Jurkat, Clone E6-1 (cell line): ENCODE measurements around the gene WFS1.
A peak's percentile ranks its signal among the peaks of the same experiment; 100 is the strongest.

ENCODE experiments used
- DNase-seq: peaks from one replicate; pipeline ENCODE4 v3.0.0-alpha.2; 2011; ENCODE audit warnings: low read depth, low spot score
- H3K4me3 ChIP-seq: 2 replicates; pipeline ENCODE4 v1.5.1; 2011; ENCODE audit warnings: mild to moderate bottlenecking, low read length, control low read depth, moderate library complexity

The WFS1 gene

GRCh38 chr4:6331018-6331417 lies 61.4 kb downstream of the WFS1 start:
- DNase-seq = peak; percentile 63

DNA sequence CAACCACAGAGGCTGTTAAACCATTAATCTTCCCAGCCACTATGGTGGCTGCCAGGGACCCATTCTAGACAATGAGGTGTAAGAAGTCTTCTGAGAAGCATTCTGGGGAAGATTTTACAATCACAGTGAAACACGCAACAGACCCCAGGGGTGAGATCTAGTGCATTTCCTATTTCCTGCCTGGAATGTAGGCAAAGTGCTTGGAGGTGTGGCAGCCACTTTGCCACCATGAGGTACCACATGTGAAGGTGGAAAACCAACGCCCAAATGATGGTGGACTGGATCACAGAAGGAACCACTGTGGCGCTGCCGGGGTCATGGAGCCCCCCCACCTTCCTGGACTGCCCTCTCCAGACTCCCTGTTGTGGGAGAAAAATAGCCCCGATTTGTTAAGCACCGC lies 61.8 kb downstream of the WFS1 start:
- H3K4me3 ChIP-seq = no peak overlapping the region
- DNase-seq = no peak

More at GRCh38 chr4:6331018-6331417, 61.4 kb downstream of the WFS1 start:
- H3K4me3 ChIP-seq = no peak overlapping the region

GRCh38 chr4:6332042-6332668 lies 62.5 kb downstream of the WFS1 start:
- no peak overlapping the region for H3K4me3 ChIP-seq
- DNase-seq = no peak

GRCh38 chr4:6332669-6333050 lies 63.0 kb downstream of the WFS1 start:
- DNase-seq = no peak
- H3K4me3 ChIP-seq = no peak overlapping the region

GRCh38 chr4:6333301-6334202 lies 63.9 kb downstream of the WFS1 start:
- H3K4me3 ChIP-seq = no peak overlapping the region
- peak; percentile 25 for DNase-seq

- no peak for DNase-seq
- no peak overlapping the region for H3K4me3 ChIP-seq
Measured at GRCh38 chr4:6334203-6334887, 64.7 kb downstream of the WFS1 start.

GRCh38 chr4:6335040-6335590 lies 65.5 kb downstream of the WFS1 start:
- no peak for DNase-seq
- no peak overlapping the region for H3K4me3 ChIP-seq

GRCh38 chr4:6336166-6336565 lies 66.5 kb downstream of the WFS1 start:
- no peak overlapping the region for H3K4me3 ChIP-seq
- DNase-seq = no peak

DNA sequence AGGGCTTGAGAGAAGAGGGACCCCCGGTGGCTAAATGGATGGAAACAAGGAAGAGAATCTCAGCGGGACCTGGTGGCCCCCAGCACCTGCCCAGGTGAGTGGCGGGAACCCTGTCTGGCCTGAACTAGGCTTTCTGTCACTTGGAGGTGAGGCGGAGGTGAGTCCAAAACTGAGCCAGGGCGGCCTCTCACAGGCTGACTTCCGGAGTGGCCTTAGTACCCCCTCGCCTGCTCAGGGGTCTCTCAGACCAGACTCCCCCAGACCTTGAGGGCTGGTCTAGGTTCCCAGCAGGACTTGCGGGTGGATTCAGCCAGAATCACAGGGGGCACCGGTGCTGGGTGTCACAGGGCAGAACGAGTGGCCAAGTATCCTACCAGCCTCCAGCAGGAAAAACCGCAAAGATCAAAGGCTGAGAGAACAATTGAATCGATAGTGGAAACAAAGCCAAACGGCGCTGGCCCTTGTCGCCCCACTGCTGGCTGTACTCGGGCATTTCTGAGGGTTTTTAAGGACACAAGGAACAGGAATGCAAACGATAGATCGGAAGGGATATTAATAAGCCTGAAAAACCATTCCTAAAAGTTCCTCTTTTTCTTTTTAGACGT lies 67.8 kb downstream of the WFS1 start:
- no peak overlapping the region for H3K4me3 ChIP-seq
- no peak for DNase-seq

GRCh38 chr4:6338175-6338950 lies 68.7 kb downstream of the WFS1 start:
- no peak overlapping the region for H3K4me3 ChIP-seq
- peak; percentile 15 for DNase-seq

- DNase-seq = no peak
Measured at GRCh38 chr4:6338951-6339817, 69.5 kb downstream of the WFS1 start.

DNA sequence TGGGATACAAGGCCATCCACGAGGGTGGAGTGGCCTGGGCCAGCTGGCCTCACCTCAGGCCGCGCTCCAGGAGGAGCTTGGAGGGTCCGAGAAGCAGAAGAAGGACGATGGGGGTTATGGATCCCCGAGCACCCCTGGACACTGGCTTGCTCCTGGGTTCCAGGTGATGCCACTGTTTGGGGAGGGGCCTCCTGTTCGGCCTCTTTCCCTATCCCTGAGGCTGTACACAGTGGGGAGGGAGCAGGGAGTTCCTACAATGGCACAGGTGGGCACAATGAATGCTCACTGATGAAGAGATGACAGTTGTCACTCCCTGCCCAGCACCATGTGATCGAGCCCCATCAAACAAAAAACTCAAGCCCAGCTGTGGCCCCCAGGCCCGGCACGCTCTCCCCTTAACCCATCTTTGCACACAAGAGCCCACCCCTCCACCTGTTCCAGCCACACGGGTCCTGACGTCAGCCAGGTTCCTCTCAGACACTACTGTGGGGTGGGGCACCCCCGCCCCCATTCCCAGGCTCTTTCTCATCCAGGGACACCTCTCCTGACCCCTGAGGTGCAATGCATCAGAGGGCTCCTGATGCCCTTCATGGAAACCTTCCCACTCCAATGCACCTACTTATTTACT lies 70.3 kb downstream of the WFS1 start:
- DNase-seq = no peak
- no peak overlapping the region for H3K4me3 ChIP-seq

More at GRCh38 chr4:6338951-6339817, 69.5 kb downstream of the WFS1 start:
- H3K4me3 ChIP-seq = no peak overlapping the region

- no peak for DNase-seq
- H3K4me3 ChIP-seq = no peak overlapping the region
Measured at GRCh38 chr4:6340446-6341015, 70.9 kb downstream of the WFS1 start.

DNA sequence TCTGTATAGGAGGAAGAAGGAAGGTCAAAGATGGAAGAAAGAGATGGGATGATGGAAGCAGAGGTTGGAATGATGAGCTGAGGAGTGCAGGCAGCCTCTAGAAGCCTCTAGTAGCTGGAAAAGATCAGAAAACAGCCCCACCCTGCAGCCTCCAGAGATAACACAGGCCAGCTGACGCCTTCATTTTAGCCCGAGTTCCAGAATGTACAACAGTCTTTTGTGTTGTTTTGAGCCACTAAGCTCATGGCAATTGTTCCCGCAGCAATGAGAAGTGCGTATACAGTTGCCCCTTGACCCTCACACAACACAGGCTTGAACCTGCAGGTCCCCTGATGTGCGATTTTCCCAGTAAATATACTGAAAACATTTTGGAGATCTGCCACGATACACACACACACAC lies 72.0 kb downstream of the WFS1 start:
- H3K4me3 ChIP-seq = no peak overlapping the region
- DNase-seq = no peak

DNA sequence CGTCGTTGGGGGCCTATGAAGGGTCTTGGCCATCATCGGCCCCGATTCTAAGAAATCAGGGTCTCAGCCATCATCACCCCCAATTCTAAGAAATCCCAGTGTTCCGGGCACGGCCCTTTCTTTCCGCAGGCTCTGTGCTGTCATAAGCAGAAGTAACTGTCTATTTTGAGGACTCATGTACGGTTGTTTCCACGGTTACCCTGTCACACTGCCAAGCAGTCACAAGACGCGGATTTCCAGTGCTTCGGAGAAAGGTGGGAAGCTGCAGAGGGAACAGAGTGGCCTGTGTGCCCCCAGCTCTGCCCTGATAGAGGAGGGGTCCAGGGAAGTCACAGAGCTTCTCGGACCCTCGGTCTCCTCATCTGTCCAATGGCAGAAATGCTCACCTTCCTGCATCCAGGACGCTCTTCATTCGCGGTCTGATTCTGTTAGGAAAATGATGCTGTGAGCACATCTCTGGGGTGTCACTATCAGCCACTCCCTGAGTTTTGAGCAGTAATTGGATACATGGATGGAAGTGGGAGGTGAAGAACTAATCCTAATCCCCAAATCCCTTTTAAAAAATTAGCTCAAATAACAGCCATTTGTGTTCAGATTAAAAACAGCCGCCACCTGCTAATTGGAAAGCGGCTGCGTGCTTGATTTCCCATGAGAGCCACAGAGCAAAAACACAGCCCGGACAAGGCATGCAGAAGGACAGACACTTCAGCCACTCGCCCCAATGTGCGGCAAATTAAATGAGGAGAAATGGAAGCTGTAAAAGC lies 73.1 kb downstream of the WFS1 start:
- no peak overlapping the region for H3K4me3 ChIP-seq
- no peak for DNase-seq

DNA sequence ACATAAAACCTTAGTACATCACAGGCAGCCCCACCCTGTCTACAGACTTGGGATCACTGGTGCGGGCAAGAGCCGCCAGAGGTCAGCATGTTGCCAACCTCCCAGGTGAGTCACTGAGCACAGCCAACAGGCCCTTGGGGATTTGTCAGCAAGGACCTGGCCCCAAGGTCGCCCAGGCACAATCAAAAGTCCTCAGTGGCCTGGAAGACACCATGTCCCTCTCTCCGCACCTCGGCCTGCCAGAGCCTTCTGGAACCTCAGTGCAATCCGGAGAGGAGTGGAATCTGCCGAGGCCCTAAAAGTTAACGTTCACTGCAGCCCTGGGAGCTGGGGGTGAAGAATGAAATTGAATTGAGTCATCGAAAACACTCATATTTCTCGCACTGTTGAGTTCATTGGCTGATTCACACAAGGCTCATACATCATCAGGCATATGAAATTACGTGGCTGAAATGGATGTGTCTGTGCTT lies 74.3 kb downstream of the WFS1 start:
- no peak for DNase-seq
- H3K4me3 ChIP-seq = no peak overlapping the region
